Endothelial cell (in vitro differentiated cells): ENCODE measurements around the gene MRPS26. TPM values are rescaled to one million over a fixed set of nuclear protein-coding genes. Genes with fewer than 3 reads are reported as not detected.

Experiments
- DNase-seq: peaks from one replicate; pipeline ENCODE4 v3.0.0; 2021; ENCODE audit warnings: low spot score
- H3K27ac Mint-ChIP-seq: one replicate; pipeline ENCODE4 v1.8.0; 2021; ENCODE audit warnings: mixed read lengths, inconsistent platforms; ENCODE audit not compliant: unreplicated experiment
- H3K27me3 Mint-ChIP-seq: one replicate; pipeline ENCODE4 v1.8.0; 2021; ENCODE audit warnings: mild to moderate bottlenecking, moderate library complexity, mixed read lengths, inconsistent platforms; ENCODE audit not compliant: unreplicated experiment
- H3K36me3 Mint-ChIP-seq: one replicate; pipeline ENCODE4 v1.8.0; 2021; ENCODE audit warnings: mild to moderate bottlenecking, low read depth, mixed read lengths, inconsistent platforms; ENCODE audit not compliant: unreplicated experiment
- H3K4me1 Mint-ChIP-seq: one replicate; pipeline ENCODE4 v1.8.0; 2021; ENCODE audit warnings: mild to moderate bottlenecking, mixed read lengths, inconsistent platforms; ENCODE audit not compliant: unreplicated experiment
- H3K4me3 Mint-ChIP-seq: one replicate; pipeline ENCODE4 v1.8.0; 2021; ENCODE audit warnings: mild to moderate bottlenecking, mixed read lengths, inconsistent platforms; ENCODE audit not compliant: unreplicated experiment
- H3K9me3 Mint-ChIP-seq: one replicate; pipeline ENCODE4 v1.8.0; 2021; ENCODE audit warnings: mixed read lengths, inconsistent platforms; ENCODE audit not compliant: unreplicated experiment
- total RNA-seq: library from RNA; stranded (reverse); fragmentation: NEBNext Ultra II Directional; extraction: Animal tissue kit (Norgen Biotek cat#: 25700); gene quantifications from one replicate; pipeline ENCODE4 v1.2.1, GENCODE V29; 2021; ENCODE audit not compliant: unreplicated experiment
- TF ChIP-seq, protein P1 (sequence below): fragments of 200-600 bp; sonication (generic); IDR thresholded peaks from one replicate; pipeline ENCODE4 v1.5.0; 2021; ENCODE audit warnings: antibody characterized with exemption; ENCODE audit not compliant: unreplicated experiment

Gene MRPS26
- total RNA-seq, 1 donor from 2014 or later: 28.9 TPM

DNA sequence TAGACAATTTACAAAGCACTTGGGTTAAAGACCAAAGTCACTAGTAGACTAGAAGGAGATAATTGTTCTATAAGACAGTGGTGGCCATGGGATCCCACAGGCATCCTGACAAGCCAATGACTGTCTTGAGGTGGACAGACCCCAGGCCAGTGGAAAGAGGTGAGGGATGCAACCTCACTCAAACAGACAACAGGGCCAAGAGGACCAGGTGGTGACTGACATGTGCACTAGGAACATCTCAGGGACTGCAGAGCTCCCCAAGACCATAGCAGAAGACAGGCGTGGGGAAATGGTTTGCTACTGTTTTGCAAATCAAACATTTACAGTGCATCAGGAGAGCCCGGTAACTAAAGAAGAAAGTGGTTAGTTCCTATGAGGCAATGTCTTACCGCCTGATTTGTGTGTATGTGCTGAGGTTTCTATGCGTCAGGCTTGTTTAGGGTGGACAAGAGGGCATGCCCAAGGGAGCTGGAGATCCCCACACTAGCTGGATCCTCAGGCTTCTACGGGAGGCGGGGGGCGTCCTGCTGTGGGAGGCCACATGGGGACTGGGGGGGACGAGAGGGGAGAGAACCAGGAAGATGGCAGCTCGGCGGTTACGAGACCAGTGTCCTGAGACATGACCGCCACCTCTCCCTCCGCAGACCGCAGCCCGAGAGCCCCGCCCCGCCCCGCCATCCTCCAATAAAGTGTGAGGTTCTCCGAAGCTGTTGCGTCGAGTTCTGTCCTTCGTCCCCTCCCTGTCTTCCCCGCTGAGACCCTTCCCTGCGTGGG lies 623 bp upstream of the MRPS26 start:
- Mint-ChIP-seq H3K27me3 (peaks cover 10% of the 10 kb centered on the region), H3K9me3 (no peaks in the 10 kb centered on the region), H3K4me1 (peaks cover 24% of the 10 kb centered on the region), H3K36me3 (peaks cover 15% of the 10 kb centered on the region), H3K27ac (peak overlapping the region; percentile 54), H3K4me3 (peak overlapping the region; percentile 87)
- DNase-seq: no peak
- TF ChIP-seq, protein P1, sequence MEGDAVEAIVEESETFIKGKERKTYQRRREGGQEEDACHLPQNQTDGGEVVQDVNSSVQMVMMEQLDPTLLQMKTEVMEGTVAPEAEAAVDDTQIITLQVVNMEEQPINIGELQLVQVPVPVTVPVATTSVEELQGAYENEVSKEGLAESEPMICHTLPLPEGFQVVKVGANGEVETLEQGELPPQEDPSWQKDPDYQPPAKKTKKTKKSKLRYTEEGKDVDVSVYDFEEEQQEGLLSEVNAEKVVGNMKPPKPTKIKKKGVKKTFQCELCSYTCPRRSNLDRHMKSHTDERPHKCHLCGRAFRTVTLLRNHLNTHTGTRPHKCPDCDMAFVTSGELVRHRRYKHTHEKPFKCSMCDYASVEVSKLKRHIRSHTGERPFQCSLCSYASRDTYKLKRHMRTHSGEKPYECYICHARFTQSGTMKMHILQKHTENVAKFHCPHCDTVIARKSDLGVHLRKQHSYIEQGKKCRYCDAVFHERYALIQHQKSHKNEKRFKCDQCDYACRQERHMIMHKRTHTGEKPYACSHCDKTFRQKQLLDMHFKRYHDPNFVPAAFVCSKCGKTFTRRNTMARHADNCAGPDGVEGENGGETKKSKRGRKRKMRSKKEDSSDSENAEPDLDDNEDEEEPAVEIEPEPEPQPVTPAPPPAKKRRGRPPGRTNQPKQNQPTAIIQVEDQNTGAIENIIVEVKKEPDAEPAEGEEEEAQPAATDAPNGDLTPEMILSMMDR: no peak

DNA sequence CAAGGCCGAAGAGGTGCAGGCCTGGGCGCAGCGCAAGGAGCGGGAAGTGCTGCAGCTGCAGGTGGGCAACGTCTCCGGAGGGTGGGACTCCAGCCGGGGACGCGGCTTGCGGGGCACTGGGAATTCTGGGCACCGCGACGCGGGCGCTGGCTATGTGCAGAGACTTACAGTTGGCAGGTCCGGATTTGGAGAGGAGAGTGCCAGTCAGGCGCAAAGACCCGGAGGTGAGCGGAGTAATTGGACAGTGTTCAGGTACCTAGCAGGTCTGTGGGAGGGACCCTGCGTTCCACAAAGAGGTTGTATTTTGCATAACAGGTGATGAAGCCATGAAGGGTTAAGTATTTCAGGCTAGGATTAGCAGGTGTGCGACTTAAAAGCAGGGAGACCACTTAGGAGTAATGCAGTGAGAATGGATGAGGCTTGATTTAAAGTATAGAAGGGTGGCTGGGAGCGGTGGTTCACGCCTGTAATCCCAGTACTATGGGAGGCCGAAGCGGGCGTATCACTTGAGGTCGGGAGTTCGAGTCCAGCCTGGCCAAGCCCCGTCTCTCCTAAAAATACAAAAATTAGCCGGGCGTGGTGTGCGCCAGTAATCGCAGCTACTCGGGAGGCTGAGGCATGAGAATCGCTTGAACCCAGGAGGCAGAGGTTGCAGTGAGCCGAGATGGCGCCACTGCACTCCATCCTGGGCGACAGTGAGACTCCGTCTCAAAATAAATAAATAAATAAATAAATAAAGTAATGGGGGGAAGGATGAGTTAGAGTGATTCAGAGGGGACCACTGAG lies 1.0 kb downstream of the MRPS26 start:
- TF ChIP-seq, protein P1: no peak
- no peak for DNase-seq
- Mint-ChIP-seq H3K4me1 (peaks cover 18% of the 10 kb centered on the region), H3K36me3 (peaks cover 16% of the 10 kb centered on the region), H3K27me3 (peaks cover 6% of the 10 kb centered on the region), H3K27ac (no peak overlapping the region), H3K4me3 (peak overlapping the region; percentile 94), H3K9me3 (no peaks in the 10 kb centered on the region)

DNA sequence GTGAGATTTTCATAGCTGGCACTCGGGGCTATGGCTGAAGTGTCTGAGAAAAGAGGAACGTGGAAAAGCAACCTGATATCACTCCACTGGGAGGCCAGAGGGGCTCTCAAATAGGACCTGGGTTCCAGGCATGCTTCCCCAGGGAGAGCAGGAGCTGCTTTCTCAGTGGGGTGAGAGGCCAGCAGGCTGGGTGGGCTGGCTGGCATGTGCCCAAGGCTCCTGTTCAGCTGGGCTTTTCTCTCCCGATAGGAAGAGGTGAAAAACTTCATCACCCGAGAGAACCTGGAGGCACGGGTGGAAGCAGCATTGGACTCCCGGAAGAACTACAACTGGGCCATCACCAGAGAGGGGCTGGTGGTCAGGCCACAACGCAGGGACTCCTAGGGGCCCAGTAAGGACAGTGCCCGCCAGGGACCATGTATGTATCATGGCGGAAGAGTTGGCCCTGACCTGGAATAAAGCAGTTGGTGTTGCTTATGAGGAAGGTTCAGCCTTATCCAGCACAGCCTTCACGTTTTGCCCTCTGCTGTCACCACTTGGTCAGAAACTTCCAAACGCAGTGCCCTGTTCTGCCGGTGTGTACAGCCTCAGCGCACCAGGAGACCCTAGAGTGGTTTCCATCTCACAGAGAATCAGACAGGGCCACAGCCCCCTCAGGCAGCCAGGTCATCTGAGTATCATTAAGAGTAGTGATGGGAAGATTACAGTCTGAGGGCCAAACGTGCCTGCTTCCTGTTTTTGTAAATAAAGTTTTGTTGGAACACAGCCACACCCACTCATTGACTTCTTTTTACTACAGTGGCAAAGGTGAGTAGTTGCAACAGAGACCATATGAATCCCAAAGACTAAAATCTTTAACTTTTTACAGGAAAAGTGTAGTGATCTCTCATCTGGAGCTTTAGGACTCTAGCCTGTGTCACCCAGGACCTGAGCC lies 1.9 kb downstream of the MRPS26 start:
- H3K27ac Mint-ChIP-seq: no peak overlapping the region
- TF ChIP-seq, protein P1: no peak

DNA sequence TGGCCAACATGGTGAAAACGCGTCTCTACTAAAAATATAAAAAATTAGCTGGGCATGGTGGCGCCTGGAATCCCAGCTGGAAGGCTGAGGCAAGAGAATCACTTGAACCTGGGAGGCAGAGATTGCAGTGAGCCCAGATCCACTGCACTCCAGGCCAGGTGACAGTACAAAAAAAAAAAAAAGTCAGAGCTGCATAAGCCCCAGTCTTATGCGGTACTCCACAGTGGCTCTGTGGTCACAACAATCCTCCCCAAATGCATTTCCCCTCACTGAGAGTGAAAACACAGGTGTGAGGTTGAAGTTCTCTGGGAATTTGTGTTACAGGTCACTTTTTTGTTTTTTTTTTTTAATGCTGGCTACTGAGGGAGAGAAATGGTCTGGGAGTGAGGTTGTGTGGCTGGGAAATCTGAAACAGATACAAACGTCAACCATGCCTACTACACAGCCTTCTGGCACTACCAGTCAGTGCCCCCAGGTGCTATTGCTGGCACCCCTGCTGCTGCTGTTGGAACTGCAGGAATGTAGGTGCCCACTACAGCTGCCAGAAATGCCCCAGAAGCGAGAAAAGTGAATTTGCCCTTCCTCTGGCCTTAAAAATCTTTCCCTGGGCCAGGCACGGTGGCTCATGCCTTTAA lies 5.7 kb downstream of the MRPS26 start:
- TF ChIP-seq, protein P1: no peak
- no peak for DNase-seq
- Mint-ChIP-seq H3K4me1 (peaks cover 5% of the 10 kb centered on the region), H3K9me3 (no peaks in the 10 kb centered on the region), H3K36me3 (peaks cover 16% of the 10 kb centered on the region), H3K27me3 (no peaks in the 10 kb centered on the region), H3K27ac (no peak overlapping the region), H3K4me3 (no peak overlapping the region)

More for the DNA sequence above, 1.9 kb downstream of the MRPS26 start:
- no peak for DNase-seq
- H3K4me1 Mint-ChIP-seq: peaks cover 10% of the 10 kb centered on the region
- H3K27me3 Mint-ChIP-seq: peaks cover 6% of the 10 kb centered on the region
- peak overlapping the region; percentile 67 for H3K4me3 Mint-ChIP-seq
- no peaks in the 10 kb centered on the region for H3K9me3 Mint-ChIP-seq
- peaks cover 16% of the 10 kb centered on the region for H3K36me3 Mint-ChIP-seq
